Colonic mucosa (tissue), 4 donors: ENCODE results near the gene MBD3L2. TPM values are rescaled to one million over a fixed set of nuclear protein-coding genes. Genes with fewer than 3 reads are reported as not detected.

Source experiments
- DNase-seq: peaks from one replicate; pipeline ENCODE4 v3.0.0-alpha.2; 2020
- H3K27ac ChIP-seq: fragments of 200-600 bp; one replicate; pipeline ENCODE4 v1.8.0; 2021
- H3K27me3 ChIP-seq: fragments of 200-600 bp; one replicate; pipeline ENCODE4 v1.8.0; 2021
- H3K36me3 ChIP-seq: fragments of 200-600 bp; one replicate; pipeline ENCODE4 v1.8.0; 2021
- H3K4me1 ChIP-seq: fragments of 200-600 bp; one replicate; pipeline ENCODE4 v1.8.0; 2021; ENCODE audit warnings: mild to moderate bottlenecking
- H3K4me3 ChIP-seq: fragments of 200-600 bp; one replicate; pipeline ENCODE4 v1.8.0; 2021
- H3K9ac ChIP-seq, 2 donors: one replicate each; pipeline ENCODE4 v1.7.0; 2013; ENCODE audit warnings: control low read depth in 2 of 2, low read depth in 2 of 2, low read length in 2 of 2
- H3K9me3 ChIP-seq: fragments of 200-600 bp; one replicate; pipeline ENCODE4 v1.8.0; 2021
- CTCF ChIP-seq: fragments of 200-600 bp; IDR thresholded peaks from one replicate; pipeline ENCODE4 v1.8.0; 2022; ENCODE audit warnings: antibody characterized with exemption, mild to moderate bottlenecking
- intact Hi-C: fragments of 100-400 bp; cut with DNase I; formaldehyde crosslinking; loops from one replicate; pipeline ENCODE4 v1.14.1; 2022
- total RNA-seq, 2 donors: library from RNA; stranded (reverse); fragmentation: NEBNext Ultra II Directional in 1 of 2; extraction: Animal tissue kit (Norgen Biotek cat#: 25700) in 1 of 2; gene quantifications; one replicate each; pipeline ENCODE4 v1.2.1, GENCODE V29; 2021
- donor health status: healthy.
- donor health status: DM: no; HTN: no; CAD: no.
- donor health status: DM: no; HTN: no; CAD: no.

Gene MBD3L2
- total RNA-seq, 2 donors from 2014 or later: not detected

- no peak for TF ChIP-seq CTCF
- H3K36me3 ChIP-seq: peaks cover 7% of the 10 kb centered on the region
- no peak overlapping the region for H3K27ac ChIP-seq
- intact Hi-C loops: no loop called here
- H3K4me1 ChIP-seq: no peaks in the 10 kb centered on the region
- peaks cover 12% of the 10 kb centered on the region for H3K9me3 ChIP-seq
- no peak overlapping the region for H3K4me3 ChIP-seq
- no peaks in the 10 kb centered on the region for H3K27me3 ChIP-seq
- no peak overlapping the region for H3K9ac ChIP-seq
- no peak for DNase-seq
These were observed 39.9 kb downstream of the MBD3L2 start for GRCh38 chr19:7088999-7089398.

GRCh38 chr19:7098096-7098495, 49.0 kb downstream of the MBD3L2 start:
- H3K9ac ChIP-seq: no peak overlapping the region
- H3K36me3 ChIP-seq: no peaks in the 10 kb centered on the region
- H3K9me3 ChIP-seq: no peaks in the 10 kb centered on the region
- H3K27me3 ChIP-seq: no peaks in the 10 kb centered on the region
- intact Hi-C loops: no loop called here
- no peak overlapping the region for H3K4me3 ChIP-seq
- no peaks in the 10 kb centered on the region for H3K4me1 ChIP-seq
- H3K27ac ChIP-seq: no peak overlapping the region
- no peak for TF ChIP-seq CTCF
- DNase-seq: no peak

GRCh38 chr19:7098701-7099596, 49.8 kb downstream of the MBD3L2 start:
- TF ChIP-seq CTCF: no peak
- Histone ChIP-seq H3K36me3 (no peaks in the 10 kb centered on the region), H3K4me3 (peak overlapping the region; percentile 68), H3K27me3 (no peaks in the 10 kb centered on the region), H3K4me1 (no peaks in the 10 kb centered on the region), H3K9me3 (no peaks in the 10 kb centered on the region), H3K27ac (peak overlapping the region; percentile 92), H3K9ac (peak overlapping the region; percentile 74 to 95)
- peak; percentile 93 for DNase-seq
- intact Hi-C loops: no loop called here

GRCh38 chr19:7099597-7099921, 50.4 kb downstream of the MBD3L2 start:
- Histone ChIP-seq H3K9ac (peak overlapping the region; percentile 74 to 95), H3K4me1 (no peaks in the 10 kb centered on the region), H3K9me3 (no peaks in the 10 kb centered on the region), H3K36me3 (no peaks in the 10 kb centered on the region), H3K4me3 (peak overlapping the region; percentile 68), H3K27ac (peak overlapping the region; percentile 92), H3K27me3 (no peaks in the 10 kb centered on the region)
- intact Hi-C loops: no loop called here
- DNase-seq: no peak
- TF ChIP-seq CTCF: no peak

Other genes starting within 250 kb of the MBD3L2 start
- under 1 TPM; 0.15 to 0.85 TPM for gene ADGRE1, start 161.7 kb upstream of the MBD3L2 start, total RNA-seq
- gene MBD3L2B, start 27.9 kb upstream of the MBD3L2 start, total RNA-seq: not detected
- gene MBD3L5, start 18.7 kb upstream of the MBD3L2 start, total RNA-seq: not detected
- not detected for gene MBD3L4, start 9.1 kb upstream of the MBD3L2 start, total RNA-seq
- gene MBD3L3, start 9.4 kb downstream of the MBD3L2 start, total RNA-seq: not detected
- gene ZNF557, start 20.4 kb downstream of the MBD3L2 start, total RNA-seq: 1 to 10 TPM; 7.5 to 7.9 TPM
- gene INSR, start 245.1 kb downstream of the MBD3L2 start, total RNA-seq: 10 to 100 TPM; 58.7 to 62.2 TPM